Medulla oblongata (tissue), 1 donor: ENCODE measurements around the gene KRTAP3-3.
"Not testable (repeated sequence)": the region's sequence is repeated elsewhere in the genome, so short reads cannot be mapped to it uniquely, and the experiment has no call there.

Experiments used
- DNase-seq: peaks from one replicate; pipeline ENCODE4 v3.0.0-alpha.2; 2015; ENCODE audit errors: extremely low spot score

Gene KRTAP3-3

GRCh38 chr17:40993839-40994238 lies at the start of gene KRTAP3-3:
TSS of gene KRTAP3-3 (minus strand) at chr17:40994164. CDS start at chr17:40994097, 67 bp downstream.
- DNase-seq, result no peak

- no peak for DNase-seq
These were observed 49.0 kb upstream of the KRTAP3-3 start for GRCh38 chr17:41042953-41043352.

- DNase-seq, result not testable (repeated sequence)
These were observed 47.0 kb upstream of the KRTAP3-3 start, which contains the start of gene KRTAP1-1 for GRCh38 chr17:41040783-41041571. TSS of gene KRTAP1-1 (minus strand) at chr17:41041450. CDS start at chr17:41041397, 53 bp downstream.

- no peak for DNase-seq
These were observed 43.9 kb upstream of the KRTAP3-3 start for GRCh38 chr17:41037853-41038350.

GRCh38 chr17:41034346-41034935 lies 40.5 kb upstream of the KRTAP3-3 start, which contains the start of gene KRTAP1-3:
TSS of gene KRTAP1-3 (minus strand) at chr17:41034874. CDS start at chr17:41034821, 53 bp downstream.
- DNase-seq, result not testable (repeated sequence)

GRCh38 chr17:41029633-41030245 lies 35.8 kb upstream of the KRTAP3-3 start, which contains the start of gene KRTAP1-4:
TSS of gene KRTAP1-4 (minus strand) at chr17:41030195. CDS start at chr17:41030078, 117 bp downstream.
- DNase-seq, result no peak

GRCh38 chr17:41026715-41027471 lies 32.9 kb upstream of the KRTAP3-3 start, which contains the start of gene KRTAP1-5:
TSS of gene KRTAP1-5 (minus strand) at chr17:41027208. CDS start at chr17:41027155, 53 bp downstream.
- DNase-seq, result no peak

GRCh38 chr17:41024697-41025096 lies 30.7 kb upstream of the KRTAP3-3 start:
- no peak for DNase-seq

- DNase-seq, result no peak
These were observed 26.4 kb upstream of the KRTAP3-3 start for GRCh38 chr17:41020336-41020735.

- no peak for DNase-seq
These were observed 25.5 kb upstream of the KRTAP3-3 start for GRCh38 chr17:41019415-41019814.

GRCh38 chr17:41018541-41018940 lies 24.6 kb upstream of the KRTAP3-3 start:
- no peak for DNase-seq

GRCh38 chr17:41016578-41017215 lies 22.7 kb upstream of the KRTAP3-3 start:
- DNase-seq, result no peak

GRCh38 chr17:41015454-41015853 lies 21.5 kb upstream of the KRTAP3-3 start:
- DNase-seq, result no peak

GRCh38 chr17:41013606-41014005 lies 19.6 kb upstream of the KRTAP3-3 start:
- no peak for DNase-seq

- no peak for DNase-seq
These were observed 19.2 kb upstream of the KRTAP3-3 start for GRCh38 chr17:41013181-41013580.

GRCh38 chr17:41012326-41013120 lies 18.6 kb upstream of the KRTAP3-3 start:
- no peak for DNase-seq

GRCh38 chr17:41010441-41010840 lies 16.5 kb upstream of the KRTAP3-3 start:
- no peak for DNase-seq

- DNase-seq, result no peak
These were observed 16.0 kb upstream of the KRTAP3-3 start for GRCh38 chr17:41009936-41010335.

GRCh38 chr17:41009301-41009760 lies 15.4 kb upstream of the KRTAP3-3 start:
- no peak for DNase-seq

GRCh38 chr17:41008811-41009210 lies 14.8 kb upstream of the KRTAP3-3 start, which contains the start of gene KRTAP3-1:
TSS of gene KRTAP3-1 (minus strand) at chr17:41009128. CDS start at chr17:41009074, 54 bp downstream.
- DNase-seq, result no peak
